GM12878 (cell line): ENCODE measurements around the gene SLC5A1. TPM values are rescaled to one million over a fixed set of nuclear protein-coding genes. Genes with fewer than 3 reads are reported as not detected.

Experiments used
- ATAC-seq: fragments of 200-7000 bp; cut with Tn5 transposase; 3 replicates; pipeline ENCODE4 v1.9.1; 2020; ENCODE audit warnings: mild to moderate bottlenecking, moderate library complexity
- BruUV-seq: library from RNA; stranded (reverse); fragments of 400-500 nt; replicated peaks from 2 replicates; lab custom pipeline; 2021; lab: Mats Ljungman, UMichigan
- CTCF ChIA-PET: fragments of 300-600 bp; sonication (Branson Sonifier 250); formaldehyde crosslinking; extraction: SDS; loops from one replicate; lab custom pipeline; 2021; ENCODE audit warnings: inconsistent platforms; lab: Yijun Ruan, JAX
- POLR2A ChIA-PET: fragments of 350-600 bp; formaldehyde crosslinking; extraction: SDS; loops from one replicate; lab custom pipeline; 2021; ENCODE audit warnings: inconsistent platforms; lab: Charles Lee
- RAD21 ChIA-PET: fragments of 300-600 bp; sonication (Branson Sonifier 250); formaldehyde crosslinking; loops from one replicate; lab custom pipeline; 2023; ENCODE audit warnings: antibody characterized with exemption; ENCODE audit not compliant: unreplicated experiment; lab: Charles Lee
- SMC1A ChIA-PET: fragments of 300-600 bp; sonication (Branson Sonifier 250); formaldehyde crosslinking; loops from one replicate; lab custom pipeline; 2023; ENCODE audit not compliant: unreplicated experiment, uncharacterized antibody; lab: Charles Lee
- DNase-seq: peaks from one replicate; pipeline ENCODE4 v3.0.0-alpha.2; 2011; ENCODE audit warnings: low read depth, low spot score
- FAIRE-seq: peaks from 3 replicates; lab custom pipeline; 2011; peaks lifted over from hg19 to GRCh38; lab: Jason Lieb, UNC
- H2AFZ ChIP-seq: 2 replicates; pipeline ENCODE4 v1.6.0; 2011; ENCODE audit warnings: low read depth, low read length, control low read depth; ENCODE audit not compliant: control insufficient read depth
- H3K27ac ChIP-seq: 2 replicates; pipeline ENCODE4 v1.5.1; 2011; ENCODE audit warnings: control low read depth; ENCODE audit not compliant: control insufficient read depth, insufficient read depth
- H3K27me3 ChIP-seq, 2 experiments: replicated peaks in 1 of 2; 2 replicates each; pipeline versions ENCODE4 v1.6.0 to v1.6.1; 2011; ENCODE audit warnings: low read length in 1 of 2; ENCODE audit not compliant: control insufficient read depth in 2 of 2, insufficient read depth in 2 of 2
- H3K36me3 ChIP-seq, 2 experiments: 2 replicates each; pipeline ENCODE4 v1.5.1; 2011; ENCODE audit warnings: low read length in 1 of 2; ENCODE audit not compliant: control insufficient read depth in 2 of 2, insufficient read depth in 2 of 2
- H3K4me1 ChIP-seq: 2 replicates; pipeline ENCODE4 v1.6.1; 2011; ENCODE audit warnings: mild to moderate bottlenecking, low read length, moderate library complexity, mixed read lengths; ENCODE audit not compliant: control insufficient read depth, insufficient read depth
- H3K4me2 ChIP-seq: 2 replicates; pipeline ENCODE4 v1.6.0; 2011; ENCODE audit warnings: control low read depth; ENCODE audit not compliant: control insufficient read depth, insufficient read depth
- H3K4me3 ChIP-seq: fragments of 200-600 bp; sonication (generic); 2 replicates; pipeline ENCODE4 v1.5.1; 2016
- H3K79me2 ChIP-seq: 2 replicates; pipeline ENCODE4 v1.6.0; 2011; ENCODE audit warnings: low read length; ENCODE audit not compliant: control insufficient read depth, insufficient read depth
- H3K9ac ChIP-seq: 2 replicates; pipeline ENCODE4 v1.8.0; 2011; ENCODE audit warnings: low read length, control low read depth, mixed read lengths; ENCODE audit not compliant: control insufficient read depth, insufficient read depth
- H3K9me3 ChIP-seq: replicated peaks from 3 replicates; pipeline ENCODE4 v1.5.1; 2011; ENCODE audit warnings: mild to moderate bottlenecking, low read length; ENCODE audit not compliant: control insufficient read depth, insufficient read depth
- H4K20me1 ChIP-seq: 2 replicates; pipeline ENCODE4 v1.6.0; 2011; ENCODE audit not compliant: control insufficient read depth, insufficient read depth
- ETV6 ChIP-seq, 2 experiments: fragments of 450-650 bp in 1 of 2; IDR thresholded peaks in 1 of 2; conservative IDR thresholded peaks in 1 of 2; 2 replicates each; pipeline ENCODE4 v1.6.1; 2014; ENCODE audit warnings: antibody characterized with exemption in 1 of 2, borderline replicate concordance in 1 of 2, low read depth in 1 of 2, mild to moderate bottlenecking in 1 of 2, moderate library complexity in 1 of 2
- GABPA ChIP-seq: IDR thresholded peaks from 2 replicates; pipeline ENCODE4 v1.6.1; 2014; ENCODE audit warnings: antibody characterized with exemption, low read depth, mild to moderate bottlenecking, inconsistent platforms
- MEF2A ChIP-seq: IDR thresholded peaks from 2 replicates; pipeline ENCODE4 v1.6.1; 2011; ENCODE audit warnings: low read depth, mild to moderate bottlenecking, low read length, moderate library complexity; ENCODE audit not compliant: insufficient read depth
- SREBF1 ChIP-seq: IDR thresholded peaks from 2 replicates; pipeline ENCODE4 v1.6.1; 2012; ENCODE audit warnings: mild to moderate bottlenecking, low read length
- SUPT20H ChIP-seq: IDR thresholded peaks from 2 replicates; pipeline ENCODE4 v1.6.1; 2011; ENCODE audit warnings: low read depth, mild to moderate bottlenecking, low read length, moderate library complexity, borderline replicate concordance; ENCODE audit not compliant: control insufficient read depth
- WGBS: methylation state at CpG from one replicate; pipeline ENCODE4 v1.1.6; 2016; ENCODE audit warnings: low lambda C conversion rate; ENCODE audit not compliant: insufficient replicate concordance, insufficient coverage; ENCODE audit errors: missing lambda C conversion rate; 5-methylcytosine and 5-hydroxymethylcytosine counted together
- in situ Hi-C: fragments of 300-500 bp; cut with MboI; formaldehyde crosslinking; loops from 9 replicates; pipeline ENCODE4 v1.14.3; 2018; ENCODE audit warnings: mixed read lengths
- intact Hi-C: fragments of 100-400 bp; cut with micrococcal nuclease; formaldehyde crosslinking; loops from one replicate; pipeline ENCODE4 v1.14.2; 2022; ENCODE audit not compliant: unreplicated experiment
- polyA plus RNA-seq, 11 experiments: library from polyadenylated mRNA; depleted of rRNA in 4 of 11; unstranded in 6 of 11; stranded (reverse) in 5 of 11; fragments of >200 nt; fragmentation: Nextera tagmentation in 4 of 11; fragmentation: Illumina TruSeq in 1 of 11; extraction: Ambion mirVana in 4 of 11; extraction: Trizol in 1 of 11; gene quantifications; 1 replicate in 1 of 11; 2 replicates in 10 of 11; pipeline versions ENCODE4 v1.2.1 to v1.2.3, GENCODE V29; 2011 to 2016; ENCODE audit warnings: inconsistent platforms in 2 of 11, missing spikeins in 2 of 11, low read depth in 1 of 11
- total RNA-seq, 4 experiments: library from RNA; depleted of rRNA in 3 of 4; stranded (reverse); fragments of >200 nt in 3 of 4; fragmentation: Illumina TruSeq in 1 of 4; extraction: Trizol in 1 of 4; gene quantifications; 2 replicates each; pipeline versions ENCODE4 v1.2.1 to v1.2.3, GENCODE V29; 2013 to 2021

Gene SLC5A1
- total and polyA plus RNA-seq, 10 of the 15 experiments (the other 5 are each of a cell fraction or from before 2014, with no cell fraction given) = 0.01 TPM; not detected in 9

DNA sequence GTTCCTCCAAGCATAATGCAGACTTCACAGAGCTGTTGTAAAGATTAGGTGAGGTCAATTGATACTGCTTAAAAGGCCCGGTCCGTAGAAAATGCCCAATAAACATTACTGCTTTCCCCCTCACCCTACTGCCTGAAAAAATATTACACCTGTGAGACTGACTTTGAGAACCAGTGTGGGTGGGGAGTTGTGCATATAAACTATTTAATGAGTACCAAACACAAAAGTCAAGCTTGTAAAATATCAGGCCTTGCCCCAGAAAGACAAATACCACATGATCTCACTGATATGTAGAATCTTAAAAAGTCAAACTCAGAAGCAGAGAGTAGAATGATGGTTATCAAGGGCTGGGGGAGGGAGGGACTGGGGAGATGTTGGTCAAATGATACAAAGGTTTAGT lies 69.3 kb downstream of the SLC5A1 start:
- Histone ChIP-seq H3K4me3 (no peak overlapping the region), H4K20me1 (no peaks in the 10 kb centered on the region), H3K4me1 (no peaks in the 10 kb centered on the region), H3K27ac (no peak overlapping the region), H3K36me3 (no peaks in the 10 kb centered on the region), H3K79me2 (no peaks in the 10 kb centered on the region), H2AFZ (no peak overlapping the region), H3K27me3 (peaks cover 0 to 3% of the 10 kb centered on the region in 2 experiments; a peak in 2 of 4 replicates), H3K9me3 (no peaks in the 10 kb centered on the region), H3K9ac (no peak overlapping the region), H3K4me2 (no peak overlapping the region)
- RAD21 ChIA-PET = no interaction called here
- intact Hi-C loops (no loop called here), in situ Hi-C loops (no loop called here)
- BruUV-seq = no TSS peak
- no peak for TF ChIP-seq SUPT20H
- TF ChIP-seq GABPA = no peak
- no peak for TF ChIP-seq MEF2A
- no peak for TF ChIP-seq ETV6 (conservative IDR thresholded peaks at IDR 0.05 in 1 of 2, IDR thresholded peaks at IDR 0.05 in 1 of 2; ENCODE audit: borderline replicate concordance in 1 of 2, low read depth in 1 of 2)
- POLR2A ChIA-PET = no interaction called here
- ATAC-seq = no peak
- SMC1A ChIA-PET = no interaction called here
- CTCF ChIA-PET = interaction anchor here (1.0 kb wide), 1 partner anchor 8 kb away, joined by 3 read pairs; no protein-coding TSS in a partner anchor
- FAIRE-seq = no peak
- WGBS = 0% methylated on average over 2 of the region's 2 CpGs
- DNase-seq = no peak

DNA sequence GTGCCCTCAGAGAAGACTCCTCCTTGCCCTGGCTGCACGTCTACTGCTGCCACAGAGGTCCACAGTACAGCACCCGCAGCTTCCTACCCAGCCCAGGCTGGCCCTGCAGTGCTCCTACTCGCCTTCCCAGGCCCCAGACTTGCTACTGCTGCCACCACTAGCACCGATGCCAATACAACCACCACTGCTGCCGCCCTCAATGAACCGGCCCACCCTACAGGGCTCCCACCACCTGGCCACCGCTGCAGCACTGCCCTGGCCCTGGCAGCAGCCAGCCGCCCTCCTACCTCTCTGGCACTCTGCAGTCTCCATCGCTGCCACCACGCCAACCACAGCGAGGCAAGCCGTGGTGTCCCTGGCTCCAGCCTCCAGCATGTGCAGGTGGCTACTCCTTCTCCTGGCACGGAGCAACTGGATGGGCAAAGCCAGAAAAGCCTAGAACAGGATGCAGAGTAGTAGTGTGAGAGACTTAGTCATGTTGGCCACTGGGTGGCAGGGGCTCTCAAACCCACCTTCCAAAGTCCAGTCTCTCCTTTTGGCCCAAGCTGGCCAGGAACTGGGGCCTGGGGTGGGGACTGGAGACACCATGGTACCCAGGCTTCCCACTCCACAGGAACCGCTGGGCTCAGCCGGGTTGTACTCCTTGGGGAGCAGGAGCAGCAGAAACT lies 76.6 kb downstream of the SLC5A1 start:
- TF ChIP-seq SREBF1 = no peak
- TF ChIP-seq, all 136 proteins: peak for 0
- 46% methylated on average over 15 of the region's 15 CpGs for WGBS
- no TSS peak for BruUV-seq

More for the DNA sequence above, 76.6 kb downstream of the SLC5A1 start:
- Histone ChIP-seq H3K9ac (no peak overlapping the region), H3K27me3 (no peaks in the 10 kb centered on the region), H3K4me3 (no peak overlapping the region), H3K4me1 (no peaks in the 10 kb centered on the region), H3K9me3 (no peaks in the 10 kb centered on the region), H2AFZ (no peak overlapping the region), H3K4me2 (no peak overlapping the region), H3K27ac (no peak overlapping the region), H3K36me3 (no peaks in the 10 kb centered on the region), H3K79me2 (no peaks in the 10 kb centered on the region), H4K20me1 (no peaks in the 10 kb centered on the region)
- DNase-seq (no peak), ATAC-seq (no peak), FAIRE-seq (no peak)
- intact Hi-C loops (no loop called here), in situ Hi-C loops (no loop called here)
- CTCF ChIA-PET = no interaction called here
- SMC1A ChIA-PET = interaction anchor here (0.7 kb wide), 1 partner anchor 1083 kb away, joined by 3 read pairs; no protein-coding TSS in a partner anchor
- POLR2A ChIA-PET = no interaction called here
- RAD21 ChIA-PET = no interaction called here
